ENCODE measurements around the gene UBQLN1. TPM values are rescaled to one million over a fixed set of nuclear protein-coding genes. Genes with fewer than 3 reads are reported as not detected.
"Not testable (repeated sequence)": the region's sequence is repeated elsewhere in the genome, so short reads cannot be mapped to it uniquely, and the experiment has no call there.

The UBQLN1 gene
- total RNA-seq, 1 experiment from 2014 or later: 179 TPM

GRCh38 chr9:83706676-83707517, 861 bp downstream of the UBQLN1 start:
- H3K36me3 ChIP-seq: peaks cover 9% of the 10 kb centered on the region; the same call in 1 of the 2 replicates
- H3K27ac ChIP-seq: peak overlapping the region; percentile 99
- H3K4me3 ChIP-seq: peak overlapping the region; percentile 84
- DNase-seq: peak; percentile 77 to 80
- H3K4me1 ChIP-seq: peaks cover 6% of the 10 kb centered on the region; the same call in 1 of the 2 replicates
- H3K9me3 ChIP-seq (replicated peaks): no peaks in the 10 kb centered on the region
- no peaks in the 10 kb centered on the region for H3K27me3 ChIP-seq

GRCh38 chr9:83705219-83705651, 2.5 kb downstream of the UBQLN1 start:
- not testable (repeated sequence) for H3K36me3 ChIP-seq; DNase-seq; H3K27ac ChIP-seq; H3K27me3 ChIP-seq; H3K4me1 ChIP-seq; H3K9me3 ChIP-seq (replicated peaks); H3K4me3 ChIP-seq

- H3K36me3 ChIP-seq: peaks cover 12% of the 10 kb centered on the region; the same call in 1 of the 2 replicates
- H3K9me3 ChIP-seq (replicated peaks): no peaks in the 10 kb centered on the region
- no peak for DNase-seq
- H3K4me3 ChIP-seq: no peak overlapping the region
- no peaks in the 10 kb centered on the region for H3K4me1 ChIP-seq
- H3K27ac ChIP-seq: no peak overlapping the region
- H3K27me3 ChIP-seq: no peaks in the 10 kb centered on the region
These were observed 6.0 kb downstream of the UBQLN1 start for GRCh38 chr9:83701769-83702168.

- no peak for DNase-seq
- no peak overlapping the region for H3K4me3 ChIP-seq
- peaks cover 12% of the 10 kb centered on the region; the same call in 1 of the 2 replicates for H3K36me3 ChIP-seq
- H3K27me3 ChIP-seq: no peaks in the 10 kb centered on the region
- no peaks in the 10 kb centered on the region for H3K9me3 ChIP-seq (replicated peaks)
- H3K4me1 ChIP-seq: no peaks in the 10 kb centered on the region
- no peak overlapping the region for H3K27ac ChIP-seq
These were observed 6.5 kb downstream of the UBQLN1 start for GRCh38 chr9:83701286-83701685.

- no peaks in the 10 kb centered on the region for H3K27me3 ChIP-seq
- no peak overlapping the region for H3K27ac ChIP-seq
These were observed 8.1 kb downstream of the UBQLN1 start for GRCh38 chr9:83699615-83700014.

GRCh38 chr9:83698976-83699585, 8.7 kb downstream of the UBQLN1 start:
- H3K36me3 ChIP-seq: 0 out of 2 replicates have a peak, but pooled peaks cover 7% of the 10 kb centered on the region
- no peaks in the 10 kb centered on the region for H3K9me3 ChIP-seq (replicated peaks)
- no peaks in the 10 kb centered on the region for H3K4me1 ChIP-seq
- H3K27ac ChIP-seq: no peak overlapping the region
- H3K27me3 ChIP-seq: no peaks in the 10 kb centered on the region
- no peak overlapping the region for H3K4me3 ChIP-seq
- DNase-seq: no peak

More at GRCh38 chr9:83699615-83700014, 8.1 kb downstream of the UBQLN1 start:
- DNase-seq: no peak
- Histone ChIP-seq H3K9me3 (replicated peaks) (no peaks in the 10 kb centered on the region), H3K36me3 (0 out of 2 replicates have a peak, but pooled peaks cover 5% of the 10 kb centered on the region), H3K4me3 (no peak overlapping the region), H3K4me1 (no peaks in the 10 kb centered on the region)

GRCh38 chr9:83691492-83691891, 16.3 kb downstream of the UBQLN1 start:
- Histone ChIP-seq H3K9me3 (replicated peaks) (no peaks in the 10 kb centered on the region), H3K27me3 (no peaks in the 10 kb centered on the region), H3K27ac (no peak overlapping the region), H3K4me3 (no peak overlapping the region), H3K36me3 (0 out of 2 replicates have a peak, but pooled peaks cover 2% of the 10 kb centered on the region), H3K4me1 (no peaks in the 10 kb centered on the region)
- DNase-seq: no peak

- Histone ChIP-seq H3K27ac (no peak overlapping the region), H3K36me3 (no peaks in the 10 kb centered on the region), H3K9me3 (replicated peaks) (no peaks in the 10 kb centered on the region), H3K27me3 (no peaks in the 10 kb centered on the region), H3K4me3 (no peak overlapping the region), H3K4me1 (no peaks in the 10 kb centered on the region)
- no peak for DNase-seq
These were observed 18.8 kb downstream of the UBQLN1 start for GRCh38 chr9:83688921-83689320.

GRCh38 chr9:83681490-83681889, 26.3 kb downstream of the UBQLN1 start:
- H3K36me3 ChIP-seq: peaks cover 54% of the 10 kb centered on the region
- H3K27ac ChIP-seq: no peak overlapping the region
- H3K4me1 ChIP-seq: no peaks in the 10 kb centered on the region
- no peaks in the 10 kb centered on the region for H3K27me3 ChIP-seq
- DNase-seq: no peak
- H3K9me3 ChIP-seq (replicated peaks): no peaks in the 10 kb centered on the region
- no peak overlapping the region for H3K4me3 ChIP-seq

- H3K36me3 ChIP-seq: peaks cover 65% of the 10 kb centered on the region
- H3K4me3 ChIP-seq: no peak overlapping the region
- no peaks in the 10 kb centered on the region for H3K9me3 ChIP-seq (replicated peaks)
- DNase-seq: no peak
- no peak overlapping the region for H3K27ac ChIP-seq
- H3K27me3 ChIP-seq: no peaks in the 10 kb centered on the region
- H3K4me1 ChIP-seq: no peaks in the 10 kb centered on the region
These were observed 27.5 kb downstream of the UBQLN1 start for GRCh38 chr9:83680233-83680632.

- peaks cover 82% of the 10 kb centered on the region for H3K36me3 ChIP-seq
- no peak for DNase-seq
- no peak overlapping the region for H3K27ac ChIP-seq
- H3K4me3 ChIP-seq: no peak overlapping the region
- no peaks in the 10 kb centered on the region for H3K27me3 ChIP-seq
- no peaks in the 10 kb centered on the region for H3K9me3 ChIP-seq (replicated peaks)
- H3K4me1 ChIP-seq: no peaks in the 10 kb centered on the region
These were observed 30.2 kb downstream of the UBQLN1 start for GRCh38 chr9:83677596-83677995.

- no peaks in the 10 kb centered on the region for H3K27me3 ChIP-seq
- no peaks in the 10 kb centered on the region for H3K4me1 ChIP-seq
- no peak overlapping the region for H3K4me3 ChIP-seq
- H3K9me3 ChIP-seq (replicated peaks): no peaks in the 10 kb centered on the region
- DNase-seq: no peak
- peaks cover 87% of the 10 kb centered on the region for H3K36me3 ChIP-seq
- H3K27ac ChIP-seq: no peak overlapping the region
These were observed 32.3 kb downstream of the UBQLN1 start for GRCh38 chr9:83675466-83675865.

- no peak for DNase-seq
- Histone ChIP-seq H3K9me3 (replicated peaks) (no peaks in the 10 kb centered on the region), H3K36me3 (peaks cover 83% of the 10 kb centered on the region), H3K4me1 (no peaks in the 10 kb centered on the region), H3K27me3 (no peaks in the 10 kb centered on the region), H3K27ac (no peak overlapping the region), H3K4me3 (no peak overlapping the region)
These were observed 36.3 kb downstream of the UBQLN1 start for GRCh38 chr9:83671451-83671850.

- no peak overlapping the region for H3K4me3 ChIP-seq
- H3K27ac ChIP-seq: no peak overlapping the region
- H3K36me3 ChIP-seq: peaks cover 82% of the 10 kb centered on the region
These were observed 37.4 kb downstream of the UBQLN1 start for GRCh38 chr9:83670381-83670780.

GRCh38 chr9:83669067-83669466, 38.7 kb downstream of the UBQLN1 start:
- no peak for DNase-seq
- Histone ChIP-seq H3K9me3 (replicated peaks) (no peaks in the 10 kb centered on the region), H3K27ac (no peak overlapping the region), H3K4me3 (no peak overlapping the region), H3K36me3 (peaks cover 80% of the 10 kb centered on the region), H3K27me3 (no peaks in the 10 kb centered on the region), H3K4me1 (no peaks in the 10 kb centered on the region)

More at GRCh38 chr9:83670381-83670780, 37.4 kb downstream of the UBQLN1 start:
- Histone ChIP-seq H3K27me3 (no peaks in the 10 kb centered on the region), H3K4me1 (no peaks in the 10 kb centered on the region), H3K9me3 (replicated peaks) (no peaks in the 10 kb centered on the region)
- DNase-seq: no peak

Data from SJCRH30 (cell line).